ENCODE results near the gene NUP107.

- TF ChIP-seq CTCF (IDR thresholded peaks at IDR 0.05): no peak
- no peak for TF ChIP-seq POLR2AphosphoS5 (IDR thresholded peaks at IDR 0.05; ENCODE audit: low read depth, low read length)
- TF ChIP-seq SIN3A (IDR thresholded peaks at IDR 0.05; ENCODE audit: borderline replicate concordance, insufficient read depth, low read depth, low read length): no peak
These were observed 85.9 kb downstream of the NUP107 start for GRCh38 chr12:68772714-68773113.
